ENCODE measurements around the gene EVC.

Gene EVC

GRCh38 chr4:5773271-5773555 lies 62.2 kb downstream of the EVC start:
- Histone ChIP-seq H4K20me1 (ENCODE audit: insufficient read depth, low read length) (no peaks in the 10 kb centered on the region), H3K27ac (ENCODE audit: low read length) (no peak overlapping the region), H3K4me2 (ENCODE audit: low read depth, low read length) (no peak overlapping the region), H3K27me3 (replicated peaks; ENCODE audit: insufficient read depth, low read length) (no peaks in the 10 kb centered on the region), H3K36me3 (replicated peaks; ENCODE audit: insufficient read depth, low read length) (peaks cover 11% of the 10 kb centered on the region), H3F3A (ENCODE audit: insufficient read depth, low read length) (no peaks in the 10 kb centered on the region), H3K9ac (ENCODE audit: low read length) (no peak overlapping the region), H3K4me1 (ENCODE audit: low read length) (no peaks in the 10 kb centered on the region), H2AFZ (ENCODE audit: low read length) (no peak overlapping the region), H3K9me2 (replicated peaks; ENCODE audit: insufficient read depth, low read length) (no peaks in the 10 kb centered on the region), H3K9me3 (replicated peaks; ENCODE audit: insufficient read depth, low read length) (no peaks in the 10 kb centered on the region), H3K79me2 (ENCODE audit: low read length) (peaks cover 5% of the 10 kb centered on the region; the same call in 1 of the 2 replicates), H3K4me3 (ENCODE audit: low read length) (no peak overlapping the region)
- no peak for TF ChIP-seq CTCF (IDR thresholded peaks at IDR 0.05; ENCODE audit: low read length)
- no peak for TF ChIP-seq EZH2phosphoT487 (IDR thresholded peaks at IDR 0.05; ENCODE audit: low read length)
- no peak for TF ChIP-seq EZH2 (optimal IDR thresholded peaks at IDR 0.05; ENCODE audit: low read depth, low read length)
- no peak for DNase-seq

GRCh38 chr4:5774416-5775036 lies 63.5 kb downstream of the EVC start:
- Histone ChIP-seq H3K79me2 (ENCODE audit: low read length) (peaks cover 5% of the 10 kb centered on the region; the same call in 1 of the 2 replicates), H2AFZ (ENCODE audit: low read length) (no peak overlapping the region), H3K4me3 (ENCODE audit: low read length) (no peak overlapping the region), H3K4me1 (ENCODE audit: low read length) (no peaks in the 10 kb centered on the region), H3K36me3 (replicated peaks; ENCODE audit: insufficient read depth, low read length) (peaks cover 8% of the 10 kb centered on the region; the same call in 1 of the 2 replicates), H3K27me3 (replicated peaks; ENCODE audit: insufficient read depth, low read length) (no peaks in the 10 kb centered on the region), H3K4me2 (ENCODE audit: low read depth, low read length) (no peak overlapping the region), H3F3A (ENCODE audit: insufficient read depth, low read length) (no peaks in the 10 kb centered on the region), H3K9ac (ENCODE audit: low read length) (no peak overlapping the region), H3K9me2 (replicated peaks; ENCODE audit: insufficient read depth, low read length) (no peaks in the 10 kb centered on the region), H3K9me3 (replicated peaks; ENCODE audit: insufficient read depth, low read length) (no peaks in the 10 kb centered on the region), H3K27ac (ENCODE audit: low read length) (no peak overlapping the region), H4K20me1 (ENCODE audit: insufficient read depth, low read length) (no peaks in the 10 kb centered on the region)
- no peak for DNase-seq
- TF ChIP-seq EZH2 (optimal IDR thresholded peaks at IDR 0.05; ENCODE audit: low read depth, low read length), result no peak

- H3F3A ChIP-seq (ENCODE audit: insufficient read depth, low read length), result no peaks in the 10 kb centered on the region
- no peaks in the 10 kb centered on the region for H3K27me3 ChIP-seq (replicated peaks; ENCODE audit: insufficient read depth, low read length)
- TF ChIP-seq EZH2 (optimal IDR thresholded peaks at IDR 0.05; ENCODE audit: low read depth, low read length), result no peak
- TF ChIP-seq CTCF (IDR thresholded peaks at IDR 0.05; ENCODE audit: low read length), result no peak
- no peak for TF ChIP-seq EZH2phosphoT487 (IDR thresholded peaks at IDR 0.05; ENCODE audit: low read length)
- no peak overlapping the region for H3K9ac ChIP-seq (ENCODE audit: low read length)
- no peak overlapping the region for H3K4me2 ChIP-seq (ENCODE audit: low read depth, low read length)
- no peaks in the 10 kb centered on the region for H3K9me3 ChIP-seq (replicated peaks; ENCODE audit: insufficient read depth, low read length)
- H4K20me1 ChIP-seq (ENCODE audit: insufficient read depth, low read length), result no peaks in the 10 kb centered on the region
- no peak overlapping the region for H2AFZ ChIP-seq (ENCODE audit: low read length)
- H3K4me3 ChIP-seq (ENCODE audit: low read length), result no peak overlapping the region
- H3K9me2 ChIP-seq (replicated peaks; ENCODE audit: insufficient read depth, low read length), result no peaks in the 10 kb centered on the region
- peaks cover 8% of the 10 kb centered on the region; the same call in 1 of the 2 replicates for H3K36me3 ChIP-seq (replicated peaks; ENCODE audit: insufficient read depth, low read length)
- peaks cover 5% of the 10 kb centered on the region; the same call in 1 of the 2 replicates for H3K79me2 ChIP-seq (ENCODE audit: low read length)
- no peak overlapping the region for H3K27ac ChIP-seq (ENCODE audit: low read length)
- no peak for DNase-seq
- no peaks in the 10 kb centered on the region for H3K4me1 ChIP-seq (ENCODE audit: low read length)
These were observed 65.5 kb downstream of the EVC start for GRCh38 chr4:5776510-5776909.

- no peaks in the 10 kb centered on the region for H3K9me2 ChIP-seq (replicated peaks; ENCODE audit: insufficient read depth, low read length)
- H2AFZ ChIP-seq (ENCODE audit: low read length), result no peak overlapping the region
- DNase-seq, result no peak
- no peaks in the 10 kb centered on the region for H4K20me1 ChIP-seq (ENCODE audit: insufficient read depth, low read length)
- no peak overlapping the region for H3K4me3 ChIP-seq (ENCODE audit: low read length)
- no peak for TF ChIP-seq EZH2phosphoT487 (IDR thresholded peaks at IDR 0.05; ENCODE audit: low read length)
- TF ChIP-seq CTCF (IDR thresholded peaks at IDR 0.05; ENCODE audit: low read length), result no peak
- TF ChIP-seq EZH2 (optimal IDR thresholded peaks at IDR 0.05; ENCODE audit: low read depth, low read length), result no peak
- peaks cover 10% of the 10 kb centered on the region; the same call in 1 of the 2 replicates for H3K36me3 ChIP-seq (replicated peaks; ENCODE audit: insufficient read depth, low read length)
- H3K4me1 ChIP-seq (ENCODE audit: low read length), result no peaks in the 10 kb centered on the region
- no peak overlapping the region for H3K9ac ChIP-seq (ENCODE audit: low read length)
- H3K27me3 ChIP-seq (replicated peaks; ENCODE audit: insufficient read depth, low read length), result no peaks in the 10 kb centered on the region
- no peak overlapping the region for H3K4me2 ChIP-seq (ENCODE audit: low read depth, low read length)
- H3K9me3 ChIP-seq (replicated peaks; ENCODE audit: insufficient read depth, low read length), result no peaks in the 10 kb centered on the region
- 0 out of 2 replicates have a peak, but pooled peaks cover 5% of the 10 kb centered on the region for H3K79me2 ChIP-seq (ENCODE audit: low read length)
- no peaks in the 10 kb centered on the region for H3F3A ChIP-seq (ENCODE audit: insufficient read depth, low read length)
- H3K27ac ChIP-seq (ENCODE audit: low read length), result no peak overlapping the region
These were observed 70.0 kb downstream of the EVC start for GRCh38 chr4:5780831-5781480.

All from MM.1S (cell line).